ENCODE measurements around the gene CCSER1.

Gene CCSER1

DNA sequence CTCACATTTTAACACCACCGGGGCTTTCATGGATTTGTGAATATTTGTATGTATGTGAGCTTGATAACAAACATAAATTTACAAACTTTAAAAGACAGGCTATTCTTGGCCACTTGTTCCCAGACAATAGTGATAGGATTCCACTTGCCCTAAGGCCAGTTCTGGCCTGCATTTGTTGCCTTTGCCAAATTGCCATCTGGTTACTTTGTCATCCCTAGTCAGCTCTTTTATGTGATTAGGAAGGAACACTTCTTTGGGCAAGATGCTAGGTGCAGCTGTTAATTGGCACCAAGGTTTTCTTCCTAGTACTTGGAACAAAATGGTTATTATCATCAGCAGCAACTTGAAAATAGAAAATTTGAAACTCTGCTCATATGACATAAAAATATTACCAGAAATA is 63.3 kb downstream of the CCSER1 start:
- H3K4me3 ChIP-seq (ENCODE audit: control insufficient read depth, low read depth, low read length): no peak overlapping the region
- TF ChIP-seq, protein P1, sequence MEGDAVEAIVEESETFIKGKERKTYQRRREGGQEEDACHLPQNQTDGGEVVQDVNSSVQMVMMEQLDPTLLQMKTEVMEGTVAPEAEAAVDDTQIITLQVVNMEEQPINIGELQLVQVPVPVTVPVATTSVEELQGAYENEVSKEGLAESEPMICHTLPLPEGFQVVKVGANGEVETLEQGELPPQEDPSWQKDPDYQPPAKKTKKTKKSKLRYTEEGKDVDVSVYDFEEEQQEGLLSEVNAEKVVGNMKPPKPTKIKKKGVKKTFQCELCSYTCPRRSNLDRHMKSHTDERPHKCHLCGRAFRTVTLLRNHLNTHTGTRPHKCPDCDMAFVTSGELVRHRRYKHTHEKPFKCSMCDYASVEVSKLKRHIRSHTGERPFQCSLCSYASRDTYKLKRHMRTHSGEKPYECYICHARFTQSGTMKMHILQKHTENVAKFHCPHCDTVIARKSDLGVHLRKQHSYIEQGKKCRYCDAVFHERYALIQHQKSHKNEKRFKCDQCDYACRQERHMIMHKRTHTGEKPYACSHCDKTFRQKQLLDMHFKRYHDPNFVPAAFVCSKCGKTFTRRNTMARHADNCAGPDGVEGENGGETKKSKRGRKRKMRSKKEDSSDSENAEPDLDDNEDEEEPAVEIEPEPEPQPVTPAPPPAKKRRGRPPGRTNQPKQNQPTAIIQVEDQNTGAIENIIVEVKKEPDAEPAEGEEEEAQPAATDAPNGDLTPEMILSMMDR (IDR thresholded peaks at IDR 0.05; ENCODE audit: control insufficient read depth, insufficient read depth, low read depth, low read length, missing control alignments): no peak
- DNase-seq (ENCODE audit: low read depth): no peak

DNA sequence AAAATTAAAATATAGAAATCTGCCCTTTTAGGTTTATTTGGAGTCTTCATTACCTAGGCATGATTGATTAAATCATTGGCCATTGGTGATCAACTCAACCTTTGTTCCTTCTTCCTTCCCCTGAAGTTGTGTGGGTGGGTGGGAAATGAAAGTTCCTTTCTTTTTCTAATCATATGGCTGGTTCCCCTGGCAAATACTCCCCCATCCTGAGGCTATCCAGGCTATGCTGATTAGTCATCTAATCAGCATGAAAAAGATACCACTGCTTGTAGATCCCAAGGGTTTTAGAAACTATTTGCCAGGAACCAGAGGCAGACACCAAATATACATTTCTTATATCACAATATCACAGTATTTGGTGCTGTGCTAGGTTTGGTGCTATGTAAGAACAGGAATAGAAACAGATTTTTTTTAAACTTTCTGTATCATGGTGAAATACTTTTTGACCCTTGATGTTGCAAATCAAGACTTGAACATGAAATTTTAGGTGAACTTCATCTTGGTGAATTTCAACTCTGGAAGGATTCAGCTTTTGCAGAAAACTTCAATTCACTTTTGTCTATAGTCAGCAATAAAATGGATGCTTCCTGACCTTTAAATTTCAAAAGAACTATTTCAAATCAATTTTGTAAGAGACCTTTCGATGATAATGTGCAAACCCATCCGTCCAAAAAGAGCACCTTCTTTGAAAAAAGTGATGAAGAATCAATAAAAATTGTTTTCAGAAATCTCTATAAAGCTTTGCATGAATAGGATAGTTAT is 71.1 kb downstream of the CCSER1 start:
- TF ChIP-seq, protein P1 (IDR thresholded peaks at IDR 0.05; ENCODE audit: control insufficient read depth, insufficient read depth, low read depth, low read length, missing control alignments): no peak
- H3K4me3 ChIP-seq (ENCODE audit: control insufficient read depth, low read depth, low read length): no peak overlapping the region
- no peak for DNase-seq (ENCODE audit: low read depth)

DNA sequence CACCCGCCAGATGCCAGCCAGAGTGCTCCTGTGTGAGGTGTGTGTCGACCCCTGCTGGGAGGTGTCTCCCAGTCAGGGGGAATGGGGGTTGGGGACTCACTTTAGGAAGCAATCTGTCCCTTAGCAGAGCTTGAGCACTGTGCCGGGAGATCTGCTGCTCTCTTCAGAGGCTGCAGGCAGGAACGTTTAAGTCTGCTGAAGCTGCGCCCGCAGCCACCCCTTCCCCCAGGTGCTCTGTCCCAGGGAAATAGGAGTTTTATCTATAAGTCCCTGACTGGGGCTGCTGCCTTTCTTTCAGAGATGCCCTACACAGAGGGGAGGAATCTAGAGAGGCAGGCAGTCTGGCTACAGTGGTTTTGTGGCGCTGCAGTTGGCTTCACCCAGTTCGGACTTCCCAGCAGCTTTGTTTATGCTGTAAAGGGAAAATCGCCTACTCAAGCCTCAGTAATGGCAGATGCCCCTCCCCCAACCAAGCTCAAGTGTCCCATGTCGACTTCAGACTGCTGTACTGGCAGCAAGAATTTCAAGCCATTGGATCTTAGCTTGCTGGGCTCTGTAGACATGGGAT is 80.8 kb downstream of the CCSER1 start:
- DNase-seq (ENCODE audit: low read depth): no peak
- TF ChIP-seq, protein P1 (IDR thresholded peaks at IDR 0.05; ENCODE audit: control insufficient read depth, insufficient read depth, low read depth, low read length, missing control alignments): no peak
- no peak overlapping the region for H3K4me3 ChIP-seq (ENCODE audit: control insufficient read depth, low read depth, low read length)

DNA sequence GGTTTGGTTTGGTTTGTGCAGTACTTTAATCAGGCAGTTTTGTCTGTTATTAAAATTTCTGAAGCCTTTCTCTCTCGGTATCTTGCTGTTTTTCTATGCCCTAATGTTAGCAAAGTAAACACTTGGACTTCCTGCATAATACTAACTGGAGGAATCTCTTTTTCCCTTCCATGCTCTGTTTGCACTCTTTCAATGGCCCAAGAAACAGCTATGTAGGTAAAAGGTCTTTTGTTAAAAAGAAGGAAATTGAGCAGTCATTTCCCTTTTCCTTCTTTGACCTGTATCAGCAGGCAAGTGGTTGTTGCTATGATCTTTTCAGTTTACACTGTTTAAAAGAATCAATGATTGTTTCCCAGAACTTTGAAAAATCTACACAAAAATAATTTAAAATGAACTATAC is 82.7 kb downstream of the CCSER1 start:
- H3K4me3 ChIP-seq (ENCODE audit: control insufficient read depth, low read depth, low read length): no peak overlapping the region
- no peak for DNase-seq (ENCODE audit: low read depth)
- TF ChIP-seq, protein P1 (IDR thresholded peaks at IDR 0.05; ENCODE audit: control insufficient read depth, insufficient read depth, low read depth, low read length, missing control alignments): no peak

DNA sequence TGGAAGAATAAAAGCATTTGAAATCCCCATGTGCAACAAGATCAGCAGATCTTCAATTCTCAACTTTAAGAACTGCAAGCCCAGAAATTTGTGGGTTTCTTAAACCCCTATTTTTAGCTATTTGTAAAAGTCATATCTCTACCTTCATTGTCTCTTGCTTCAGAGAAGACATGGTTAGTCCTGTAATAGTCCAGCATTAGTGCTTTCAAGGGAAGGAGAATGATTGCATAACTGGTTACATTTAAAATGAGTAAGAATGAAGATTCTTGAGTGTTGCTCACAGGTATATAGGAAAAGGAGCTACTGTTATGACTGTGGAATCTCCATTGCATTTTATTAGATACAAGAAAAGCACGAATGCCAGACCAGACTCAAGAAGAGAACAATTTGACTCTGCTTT is 84.0 kb downstream of the CCSER1 start:
- H3K4me3 ChIP-seq (ENCODE audit: control insufficient read depth, low read depth, low read length): no peak overlapping the region
- TF ChIP-seq, protein P1 (IDR thresholded peaks at IDR 0.05; ENCODE audit: control insufficient read depth, insufficient read depth, low read depth, low read length, missing control alignments): no peak
- DNase-seq (ENCODE audit: low read depth): no peak

DNA sequence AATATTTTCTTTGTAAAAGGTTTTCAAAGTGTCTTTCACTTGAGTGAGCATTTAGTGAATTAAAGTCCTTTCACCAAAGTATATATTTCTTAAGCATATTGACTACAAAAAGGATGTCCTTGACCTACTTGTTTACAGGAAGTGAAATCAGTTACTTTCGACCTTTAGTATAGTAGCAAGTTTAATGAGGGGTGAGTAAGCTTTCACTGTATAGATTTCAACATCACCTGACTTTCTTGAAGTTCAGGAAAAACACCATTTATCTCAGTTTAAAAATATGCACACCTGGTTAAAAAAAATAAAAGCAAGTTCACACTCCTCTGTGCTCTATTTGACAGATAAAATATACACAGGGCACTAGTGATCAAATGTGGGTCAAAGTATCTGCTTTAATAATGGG is 88.1 kb downstream of the CCSER1 start:
- no peak overlapping the region for H3K4me3 ChIP-seq (ENCODE audit: control insufficient read depth, low read depth, low read length)
- TF ChIP-seq, protein P1 (IDR thresholded peaks at IDR 0.05; ENCODE audit: control insufficient read depth, insufficient read depth, low read depth, low read length, missing control alignments): no peak
- no peak for DNase-seq (ENCODE audit: low read depth)
